H9 (cell line): Measurements from ENCODE around the gene SYTL5. TPM values are rescaled to one million over a fixed set of nuclear protein-coding genes. Genes with fewer than 3 reads are reported as not detected.

Experiments
- DNase-seq: peaks from one replicate; pipeline ENCODE4 v3.0.0-alpha.2; 2017
- H2AFZ ChIP-seq: one replicate; pipeline ENCODE4 v1.6.1; 2013; ENCODE audit warnings: mild to moderate bottlenecking, low read length, control low read depth, moderate library complexity
- H2AK5ac ChIP-seq: 2 replicates; pipeline ENCODE4 v1.6.1; 2013; ENCODE audit warnings: low read length, control low read depth, mixed read lengths; ENCODE audit not compliant: insufficient read length
- H2BK120ac ChIP-seq: one replicate; pipeline ENCODE4 v1.6.1; 2013; ENCODE audit warnings: low read depth, mild to moderate bottlenecking, low read length, control low read depth, inconsistent platforms; ENCODE audit not compliant: poor library complexity, severe bottlenecking
- H2BK12ac ChIP-seq: 2 replicates; pipeline ENCODE4 v1.6.1; 2013; ENCODE audit warnings: low read length, control low read depth, mixed read lengths, low read depth; ENCODE audit not compliant: insufficient read length
- H2BK15ac ChIP-seq: 2 replicates; pipeline ENCODE4 v1.6.1; 2013; ENCODE audit warnings: low read depth, low read length, control low read depth
- H2BK20ac ChIP-seq: one replicate; pipeline ENCODE4 v1.6.1; 2013; ENCODE audit warnings: low read depth, mild to moderate bottlenecking, low read length, control low read depth, inconsistent platforms; ENCODE audit not compliant: poor library complexity, severe bottlenecking
- H2BK5ac ChIP-seq: 2 replicates; pipeline ENCODE4 v1.6.1; 2013; ENCODE audit warnings: low read length, control low read depth, mixed read lengths; ENCODE audit not compliant: insufficient read length
- H3K14ac ChIP-seq: 2 replicates; pipeline ENCODE4 v1.6.1; 2013; ENCODE audit warnings: low read length, control low read depth; ENCODE audit not compliant: insufficient read depth
- H3K18ac ChIP-seq: 2 replicates; pipeline ENCODE4 v1.6.1; 2013; ENCODE audit warnings: low read depth, mild to moderate bottlenecking, mixed read lengths, low read length, control low read depth; ENCODE audit not compliant: insufficient read length
- H3K23ac ChIP-seq: 2 replicates; pipeline ENCODE4 v1.6.1; 2013; ENCODE audit warnings: low read length, control low read depth, mixed read lengths, low read depth; ENCODE audit not compliant: insufficient read length
- H3K23me2 ChIP-seq: 2 replicates; pipeline ENCODE4 v1.6.1; 2013; ENCODE audit warnings: low read depth, mild to moderate bottlenecking, mixed read lengths, low read length, control low read depth; ENCODE audit not compliant: insufficient read length, poor library complexity, severe bottlenecking
- H3K27ac ChIP-seq: 2 replicates; pipeline ENCODE4 v1.5.1; 2013; ENCODE audit warnings: low read length, control low read depth, mixed read lengths, low read depth; ENCODE audit not compliant: insufficient read length
- H3K27me3 ChIP-seq: 2 replicates; pipeline ENCODE4 v1.6.1; 2013; ENCODE audit warnings: low read length, control low read depth, inconsistent platforms; ENCODE audit not compliant: insufficient read depth
- H3K4ac ChIP-seq: 2 replicates; pipeline ENCODE4 v1.6.1; 2013; ENCODE audit warnings: low read depth, mild to moderate bottlenecking, control low read depth, inconsistent platforms, low read length, moderate library complexity
- H3K4me1 ChIP-seq: 2 replicates; pipeline ENCODE4 v1.6.1; 2013; ENCODE audit warnings: low read length, control low read depth, inconsistent platforms; ENCODE audit not compliant: insufficient read depth
- H3K4me2 ChIP-seq: 2 replicates; pipeline ENCODE4 v1.6.1; 2013; ENCODE audit warnings: low read length, control low read depth, mixed read lengths; ENCODE audit not compliant: insufficient read length, insufficient read depth
- H3K56ac ChIP-seq: 2 replicates; pipeline ENCODE4 v1.6.1; 2013; ENCODE audit warnings: low read depth, mild to moderate bottlenecking, mixed read lengths, low read length, control low read depth; ENCODE audit not compliant: insufficient read length
- H3K79me1 ChIP-seq: 2 replicates; pipeline ENCODE4 v1.6.1; 2013; ENCODE audit warnings: low read depth, mild to moderate bottlenecking, moderate library complexity, low read length, control low read depth, inconsistent platforms; ENCODE audit not compliant: insufficient read depth, poor library complexity, severe bottlenecking
- H3K79me2 ChIP-seq: 2 replicates; pipeline ENCODE4 v1.6.1; 2013; ENCODE audit warnings: low read length, control low read depth, inconsistent platforms; ENCODE audit not compliant: insufficient read depth
- H3K9ac ChIP-seq: 2 replicates; pipeline ENCODE4 v1.6.1; 2013; ENCODE audit warnings: low read length, control low read depth, mixed read lengths; ENCODE audit not compliant: insufficient read length; ENCODE audit errors: extremely low read depth
- H3K9me3 ChIP-seq: one replicate; pipeline ENCODE4 v1.6.1; 2013; ENCODE audit warnings: low read depth, low read length, inconsistent platforms; ENCODE audit not compliant: control insufficient read depth
- H3T11ph ChIP-seq: one replicate; pipeline ENCODE4 v1.6.1; 2013; ENCODE audit warnings: mild to moderate bottlenecking, low read length, control low read depth, inconsistent platforms
- H4K20me1 ChIP-seq: one replicate; pipeline ENCODE4 v1.6.1; 2013; ENCODE audit not compliant: control insufficient read depth, insufficient read length, insufficient read depth
- H4K5ac ChIP-seq: 2 replicates; pipeline ENCODE4 v1.6.1; 2013; ENCODE audit warnings: low read depth, mild to moderate bottlenecking, mixed read lengths, low read length, control low read depth; ENCODE audit not compliant: insufficient read length
- H4K8ac ChIP-seq: replicated peaks from 2 replicates; pipeline ENCODE4 v1.6.1; 2013; ENCODE audit warnings: low read length, control low read depth, mixed read lengths, low read depth; ENCODE audit not compliant: insufficient read length
- H4K91ac ChIP-seq: 2 replicates; pipeline ENCODE4 v1.6.1; 2013; ENCODE audit warnings: low read depth, mild to moderate bottlenecking, moderate library complexity, mixed read lengths, low read length, control low read depth; ENCODE audit not compliant: insufficient read length
- H3K27ac Mint-ChIP-seq, 3 experiments: 2 replicates in 2 of 3; 3 replicates in 1 of 3; pipeline ENCODE4 v1.8.0; 2020 to 2021; ENCODE audit warnings: mixed read lengths in 3 of 3, mild to moderate bottlenecking in 1 of 3, moderate library complexity in 1 of 3
- H3K27me3 Mint-ChIP-seq: 2 replicates; pipeline ENCODE4 v1.8.0; 2021; ENCODE audit warnings: low read depth, mild to moderate bottlenecking, moderate library complexity, mixed read lengths
- H3K36me3 Mint-ChIP-seq, 3 experiments: 2 replicates in 2 of 3; 3 replicates in 1 of 3; pipeline ENCODE4 v1.8.0; 2020 to 2021; ENCODE audit warnings: low read depth in 3 of 3, mixed read lengths in 3 of 3; ENCODE audit not compliant: insufficient read depth in 1 of 3
- H3K4me1 Mint-ChIP-seq, 2 experiments: 2 replicates each; pipeline ENCODE4 v1.8.0; 2020; ENCODE audit warnings: mixed read lengths in 2 of 2
- H3K4me3 Mint-ChIP-seq, 2 experiments: 2 replicates in 1 of 2; 3 replicates in 1 of 2; pipeline ENCODE4 v1.8.0; 2020 to 2021; ENCODE audit warnings: mild to moderate bottlenecking in 2 of 2, mixed read lengths in 2 of 2, moderate library complexity in 1 of 2
- H3K9me3 Mint-ChIP-seq, 2 experiments: 2 replicates in 1 of 2; 3 replicates in 1 of 2; pipeline ENCODE4 v1.8.0; 2020; ENCODE audit warnings: mild to moderate bottlenecking in 2 of 2, mixed read lengths in 2 of 2, moderate library complexity in 1 of 2
- whole genome bisulfite sequencing: extraction: QIAGEN DNeasy Blood & Tissue Kit; methylation state at CpG from one replicate; pipeline ENCODE4 v1.1.7; 2013; ENCODE audit warnings: missing lambda C conversion rate, low lambda C conversion rate, mixed read lengths; ENCODE audit not compliant: insufficient read length; ENCODE audit errors: extremely low coverage; 5-methylcytosine and 5-hydroxymethylcytosine counted together
- total RNA-seq: library from RNA; stranded (reverse); gene quantifications from 2 replicates; pipeline ENCODE4 v1.2.1, GENCODE V29; 2021
- TF ChIP-seq, protein P1 (sequence below): fragments of 200-600 bp; sonication (generic); conservative IDR thresholded peaks from 3 replicates; pipeline ENCODE4 v1.8.0; 2021; ENCODE audit warnings: antibody characterized with exemption, mild to moderate bottlenecking

Gene SYTL5
- total RNA-seq, 1 experiment from 2014 or later: 0.15 TPM

- H3K36me3 Mint-ChIP-seq: peaks cover 0 to 4% (median 2%) of the 10 kb centered on the region in 3 experiments; a peak in 4 of 7 replicates
- no peaks in the 10 kb centered on the region for H3K23me2 ChIP-seq
- H3K79me1 ChIP-seq: no peaks in the 10 kb centered on the region
- H3K9ac ChIP-seq: no peak overlapping the region
- no peak overlapping the region for H3K27ac Mint-ChIP-seq
- no peak overlapping the region for H3K23ac ChIP-seq
- H3K9me3 Mint-ChIP-seq: peaks cover 53 to 73% of the 10 kb centered on the region in 2 experiments
- DNase-seq: no peak
- no peak overlapping the region for H3K14ac ChIP-seq
- no peak overlapping the region for H2BK15ac ChIP-seq
- no peak overlapping the region for H2BK120ac ChIP-seq
- no peak overlapping the region for H3K4me3 Mint-ChIP-seq
- no peak overlapping the region for H3K56ac ChIP-seq
- H3K18ac ChIP-seq: no peak overlapping the region
- no peak overlapping the region for H3K27ac ChIP-seq
- no peaks in the 10 kb centered on the region for H3K4me1 ChIP-seq
- TF ChIP-seq, protein P1, sequence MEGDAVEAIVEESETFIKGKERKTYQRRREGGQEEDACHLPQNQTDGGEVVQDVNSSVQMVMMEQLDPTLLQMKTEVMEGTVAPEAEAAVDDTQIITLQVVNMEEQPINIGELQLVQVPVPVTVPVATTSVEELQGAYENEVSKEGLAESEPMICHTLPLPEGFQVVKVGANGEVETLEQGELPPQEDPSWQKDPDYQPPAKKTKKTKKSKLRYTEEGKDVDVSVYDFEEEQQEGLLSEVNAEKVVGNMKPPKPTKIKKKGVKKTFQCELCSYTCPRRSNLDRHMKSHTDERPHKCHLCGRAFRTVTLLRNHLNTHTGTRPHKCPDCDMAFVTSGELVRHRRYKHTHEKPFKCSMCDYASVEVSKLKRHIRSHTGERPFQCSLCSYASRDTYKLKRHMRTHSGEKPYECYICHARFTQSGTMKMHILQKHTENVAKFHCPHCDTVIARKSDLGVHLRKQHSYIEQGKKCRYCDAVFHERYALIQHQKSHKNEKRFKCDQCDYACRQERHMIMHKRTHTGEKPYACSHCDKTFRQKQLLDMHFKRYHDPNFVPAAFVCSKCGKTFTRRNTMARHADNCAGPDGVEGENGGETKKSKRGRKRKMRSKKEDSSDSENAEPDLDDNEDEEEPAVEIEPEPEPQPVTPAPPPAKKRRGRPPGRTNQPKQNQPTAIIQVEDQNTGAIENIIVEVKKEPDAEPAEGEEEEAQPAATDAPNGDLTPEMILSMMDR: no peak
- no peak overlapping the region for H4K91ac ChIP-seq
- H3K79me2 ChIP-seq: no peaks in the 10 kb centered on the region
- H2BK12ac ChIP-seq: no peak overlapping the region
- H3K4ac ChIP-seq: no peak overlapping the region
- H3T11ph ChIP-seq: no peak overlapping the region
- H4K20me1 ChIP-seq: no peaks in the 10 kb centered on the region
- no peak overlapping the region for H2AFZ ChIP-seq
- peaks cover 10% of the 10 kb centered on the region for H3K9me3 ChIP-seq
- no peaks in the 10 kb centered on the region for H3K27me3 Mint-ChIP-seq
- H2BK5ac ChIP-seq: no peak overlapping the region
- no peak overlapping the region for H3K4me2 ChIP-seq
- H3K4me1 Mint-ChIP-seq: peaks cover 0 to 4% of the 10 kb centered on the region in 2 experiments; a peak in 2 of 4 replicates
- H3K27me3 ChIP-seq: no peaks in the 10 kb centered on the region; the same call in 1 of the 2 replicates
- H4K8ac ChIP-seq: no peak overlapping the region
- H2AK5ac ChIP-seq: no peak overlapping the region
- no CpG with 5 or more reads among the region's 1 CpG for WGBS
- no peak overlapping the region for H4K5ac ChIP-seq
- H2BK20ac ChIP-seq: no peak overlapping the region
Observed at GRCh38 chrX:38028300-38028699, 21.9 kb downstream of the SYTL5 start.
